MM.1S (cell line): ENCODE results near the gene ZWINT.
A peak's percentile ranks its signal among the peaks of the same experiment; 100 is the strongest.

Experiments
- DNase-seq: peaks from one replicate; pipeline ENCODE4 v3.0.0-alpha.2; 2015
- H2AFZ ChIP-seq: fragments of 300-600 bp; sonication (generic); 2 replicates; pipeline ENCODE4 v1.6.0; 2016; ENCODE audit warnings: antibody characterized with exemption, low read length
- H3F3A ChIP-seq: fragments of 300-600 bp; sonication (generic); 2 replicates; pipeline ENCODE4 v1.6.1; 2016; ENCODE audit warnings: mild to moderate bottlenecking, antibody characterized with exemption, low read length, moderate library complexity, mixed read lengths; ENCODE audit not compliant: insufficient read depth
- H3K27ac ChIP-seq: fragments of 300-600 bp; sonication (generic); 2 replicates; pipeline ENCODE4 v1.5.1; 2016; ENCODE audit warnings: mild to moderate bottlenecking, low read length
- H3K27me3 ChIP-seq: fragments of 300-600 bp; sonication (generic); replicated peaks from 2 replicates; pipeline ENCODE4 v1.6.0; 2016; ENCODE audit warnings: low read length; ENCODE audit not compliant: insufficient read depth
- H3K36me3 ChIP-seq: fragments of 300-600 bp; sonication (generic); replicated peaks from 2 replicates; pipeline ENCODE4 v1.6.1; 2016; ENCODE audit warnings: mild to moderate bottlenecking, low read length, mixed read lengths; ENCODE audit not compliant: insufficient read depth
- H3K4me1 ChIP-seq: fragments of 300-600 bp; sonication (generic); 2 replicates; pipeline ENCODE4 v1.6.1; 2016; ENCODE audit warnings: low read length, mixed read lengths
- H3K4me2 ChIP-seq: fragments of 300-600 bp; sonication (generic); 2 replicates; pipeline ENCODE4 v1.6.0; 2016; ENCODE audit warnings: low read depth, low read length
- H3K4me3 ChIP-seq: fragments of 300-600 bp; sonication (generic); 2 replicates; pipeline ENCODE4 v1.5.1; 2016; ENCODE audit warnings: low read length, mixed read lengths
- H3K79me2 ChIP-seq: fragments of 300-600 bp; sonication (generic); 2 replicates; pipeline ENCODE4 v1.6.1; 2016; ENCODE audit warnings: mixed run types, low read length, mixed read lengths
- H3K9ac ChIP-seq: fragments of 300-600 bp; sonication (generic); 2 replicates; pipeline ENCODE4 v1.6.1; 2016; ENCODE audit warnings: low read length, mixed read lengths
- H3K9me2 ChIP-seq: fragments of 300-600 bp; sonication (generic); replicated peaks from 2 replicates; pipeline ENCODE4 v1.6.1; 2016; ENCODE audit warnings: mild to moderate bottlenecking, low read length, mixed read lengths; ENCODE audit not compliant: insufficient read depth
- H3K9me3 ChIP-seq: fragments of 300-600 bp; sonication (generic); replicated peaks from 2 replicates; pipeline ENCODE4 v1.6.1; 2016; ENCODE audit warnings: mild to moderate bottlenecking, low read length, mixed read lengths; ENCODE audit not compliant: insufficient read depth
- H4K20me1 ChIP-seq: fragments of 300-600 bp; sonication (generic); 2 replicates; pipeline ENCODE4 v1.6.1; 2016; ENCODE audit warnings: mild to moderate bottlenecking, low read length, moderate library complexity, mixed read lengths; ENCODE audit not compliant: insufficient read depth
- CTCF ChIP-seq: fragments of 300-600 bp; sonication (generic); IDR thresholded peaks from 2 replicates; pipeline ENCODE4 v1.5.1; 2016; ENCODE audit warnings: antibody characterized with exemption, low read length, mixed read lengths
- EZH2 ChIP-seq: fragments of 300-600 bp; sonication (generic); optimal IDR thresholded peaks from 2 replicates; pipeline ENCODE3; 2017; ENCODE audit warnings: low read depth, mild to moderate bottlenecking, antibody characterized with exemption, low read length, mixed read lengths
- EZH2phosphoT487 ChIP-seq: fragments of 300-600 bp; sonication (generic); IDR thresholded peaks from 2 replicates; pipeline ENCODE4 v1.6.1; 2018; ENCODE audit warnings: antibody characterized with exemption, low read length

ZWINT gene

GRCh38 chr10:56349611-56350010 is 11.4 kb downstream of the ZWINT start:
- H3K36me3 ChIP-seq, result no peaks in the 10 kb centered on the region
- no peaks in the 10 kb centered on the region for H3K9me2 ChIP-seq
- TF ChIP-seq EZH2phosphoT487 (no peak), CTCF (peak; percentile 22; the same call in 1 of the 2 replicates)
- H3K27me3 ChIP-seq, result no peaks in the 10 kb centered on the region
- no peaks in the 10 kb centered on the region for H3K9me3 ChIP-seq
- H3K9ac ChIP-seq, result no peak overlapping the region
- no peaks in the 10 kb centered on the region for H3K79me2 ChIP-seq
- no peaks in the 10 kb centered on the region for H4K20me1 ChIP-seq
- no peak overlapping the region for H3K4me2 ChIP-seq
- peaks cover 3% of the 10 kb centered on the region for H3F3A ChIP-seq
- no peak for DNase-seq
- H3K4me3 ChIP-seq, result no peak overlapping the region
- no peaks in the 10 kb centered on the region for H3K4me1 ChIP-seq
- H3K27ac ChIP-seq, result no peak overlapping the region
- H2AFZ ChIP-seq, result no peak overlapping the region

GRCh38 chr10:56348101-56348500 is 13.0 kb downstream of the ZWINT start:
- DNase-seq, result no peak
- H3K4me2 ChIP-seq, result no peak overlapping the region
- H3K9me3 ChIP-seq, result no peaks in the 10 kb centered on the region
- H3K4me1 ChIP-seq, result no peaks in the 10 kb centered on the region
- no peaks in the 10 kb centered on the region; the same call in 1 of the 2 replicates for H3F3A ChIP-seq
- H3K9ac ChIP-seq, result no peak overlapping the region
- TF ChIP-seq EZH2phosphoT487, result no peak
- no peak for TF ChIP-seq CTCF
- TF ChIP-seq EZH2, result no peak
- no peak overlapping the region for H3K27ac ChIP-seq
- no peak overlapping the region for H3K4me3 ChIP-seq
- H3K79me2 ChIP-seq, result no peaks in the 10 kb centered on the region
- no peaks in the 10 kb centered on the region for H3K36me3 ChIP-seq
- no peaks in the 10 kb centered on the region for H4K20me1 ChIP-seq
- H3K27me3 ChIP-seq, result no peaks in the 10 kb centered on the region
- no peaks in the 10 kb centered on the region for H3K9me2 ChIP-seq
- H2AFZ ChIP-seq, result no peak overlapping the region

GRCh38 chr10:56346845-56347415 is 14.1 kb downstream of the ZWINT start:
- Histone ChIP-seq H3K4me2 (no peak overlapping the region), H3K9me2 (no peaks in the 10 kb centered on the region), H3K4me3 (no peak overlapping the region), H3F3A (no peaks in the 10 kb centered on the region; the same call in 1 of the 2 replicates), H3K9ac (no peak overlapping the region), H4K20me1 (no peaks in the 10 kb centered on the region), H3K27ac (no peak overlapping the region), H3K36me3 (no peaks in the 10 kb centered on the region), H3K4me1 (no peaks in the 10 kb centered on the region), H3K9me3 (no peaks in the 10 kb centered on the region), H2AFZ (no peak overlapping the region), H3K79me2 (no peaks in the 10 kb centered on the region), H3K27me3 (no peaks in the 10 kb centered on the region)
- TF ChIP-seq CTCF, result no peak
- TF ChIP-seq EZH2, result no peak
- TF ChIP-seq EZH2phosphoT487, result no peak
- DNase-seq, result no peak
